Panc1 (cell line): ENCODE results near the gene APLNR. TPM values are rescaled to one million over a fixed set of nuclear protein-coding genes. Genes with fewer than 3 reads are reported as not detected.

ENCODE experiments used
- ATAC-seq: fragments of 200-7000 bp; cut with Tn5 transposase; 2 replicates; pipeline ENCODE4 v1.9.1; 2020; ENCODE audit warnings: mild to moderate bottlenecking, moderate library complexity
- BruUV-seq: library from RNA; stranded (reverse); fragments of 400-500 nt; replicated peaks from 2 replicates; lab custom pipeline; 2021; lab: Mats Ljungman, UMichigan
- CTCF ChIA-PET: fragments of 300-600 bp; sonication (Branson Sonifier 250); formaldehyde crosslinking; loops from one replicate; lab custom pipeline; 2022; ENCODE audit warnings: antibody characterized with exemption; lab: Charles Lee
- POLR2A ChIA-PET: fragments of 300-600 bp; sonication (Branson Sonifier 250); formaldehyde crosslinking; loops from one replicate; lab custom pipeline; 2022; ENCODE audit warnings: antibody characterized with exemption; lab: Charles Lee
- DNase-seq: peaks from one replicate; pipeline ENCODE4 v3.0.0-alpha.2; 2010; ENCODE audit warnings: low read depth, low spot score
- H3K27ac ChIP-seq: 2 replicates; pipeline ENCODE4 v1.5.1; 2011; ENCODE audit warnings: mild to moderate bottlenecking, low read length, inconsistent platforms
- H3K27me3 ChIP-seq: fragments of 200-500 bp; sonication (Bioruptor generic); 2 replicates; pipeline ENCODE4 v1.6.0; 2014; ENCODE audit warnings: low read length, inconsistent platforms; ENCODE audit not compliant: control insufficient read depth, insufficient read depth
- H3K36me3 ChIP-seq: fragments of 200-500 bp; sonication (Bioruptor generic); 2 replicates; pipeline ENCODE4 v1.5.1; 2014; ENCODE audit warnings: inconsistent platforms, mild to moderate bottlenecking, low read length, moderate library complexity; ENCODE audit not compliant: control insufficient read depth, insufficient read depth
- H3K4me1 ChIP-seq: 2 replicates; pipeline ENCODE4 v1.5.1; 2011; ENCODE audit warnings: inconsistent platforms, mild to moderate bottlenecking, low read length, moderate library complexity; ENCODE audit not compliant: control insufficient read depth, insufficient read depth
- H3K4me3 ChIP-seq, 2 experiments: 2 replicates each; pipeline ENCODE4 v1.5.1; 2011 to 2012; ENCODE audit warnings: low read depth in 2 of 2, low read length in 2 of 2, mild to moderate bottlenecking in 2 of 2, inconsistent platforms in 1 of 2, moderate library complexity in 1 of 2
- H3K9me3 ChIP-seq: fragments of 200-500 bp; sonication (Bioruptor generic); 2 replicates; pipeline ENCODE4 v1.5.1; 2014; ENCODE audit warnings: low read depth, mild to moderate bottlenecking, inconsistent platforms, low read length, moderate library complexity; ENCODE audit not compliant: control insufficient read depth, insufficient read depth
- POLR2AphosphoS5 ChIP-seq: IDR thresholded peaks from 2 replicates; pipeline ENCODE4 v1.6.1; 2012; ENCODE audit warnings: mild to moderate bottlenecking, low read depth, low read length, moderate library complexity
- SIN3A ChIP-seq: IDR thresholded peaks from 2 replicates; pipeline ENCODE4 v1.6.1; 2012; ENCODE audit warnings: low read depth, mild to moderate bottlenecking, low read length, moderate library complexity, borderline replicate concordance; ENCODE audit not compliant: insufficient read depth
- TCF7L2 ChIP-seq: IDR thresholded peaks from 2 replicates; pipeline ENCODE4 v1.6.1; 2011; ENCODE audit warnings: mild to moderate bottlenecking, low read depth, low read length, inconsistent platforms
- in situ Hi-C: cut with HindIII; loops from 2 replicates; pipeline ENCODE4 v1.10.0; 2016; ENCODE audit warnings: low sequenced_read_pairs, low pct_unique_long_range_greater_than_20kb
- intact Hi-C: fragments of 100-400 bp; cut with micrococcal nuclease; formaldehyde crosslinking; loops from one replicate; pipeline ENCODE4 v1.10.0; 2022; ENCODE audit not compliant: unreplicated experiment
- total RNA-seq: library from RNA; stranded (reverse); gene quantifications from one replicate; pipeline ENCODE4 v1.2.1, GENCODE V29; 2021; ENCODE audit not compliant: unreplicated experiment
- TF ChIP-seq, protein P1 (sequence below): fragments of 450-650 bp; IDR thresholded peaks from 2 replicates; pipeline ENCODE4 v1.5.1; 2017; ENCODE audit warnings: mild to moderate bottlenecking
- TF ChIP-seq, protein P2 (sequence below), 2 experiments: IDR thresholded peaks; 2 replicates each; pipeline ENCODE4 v1.6.1; 2011 to 2012; ENCODE audit warnings: low read depth in 2 of 2, control low read depth in 1 of 2, low read length in 1 of 2, mild to moderate bottlenecking in 1 of 2, moderate library complexity in 1 of 2; ENCODE audit not compliant: insufficient read depth in 1 of 2

The APLNR gene
- total RNA-seq, 1 experiment from 2014 or later: not detected

GRCh38 chr11:57240007-57240406, 3.0 kb upstream of the APLNR start:
- ATAC-seq (no peak), DNase-seq (no peak)
- TF ChIP-seq TCF7L2: no peak
- H3K36me3 ChIP-seq: no peaks in the 10 kb centered on the region
- BruUV-seq: no TSS peak
- intact Hi-C loops: no loop called here
- in situ Hi-C loops: no loop called here
- H3K4me3 ChIP-seq: no peak overlapping the region
- ChIA-PET POLR2A (no interaction called here), CTCF (no interaction called here)
- no peak overlapping the region for H3K27ac ChIP-seq
- H3K9me3 ChIP-seq: no peaks in the 10 kb centered on the region
- no peaks in the 10 kb centered on the region for H3K4me1 ChIP-seq
- no peaks in the 10 kb centered on the region for H3K27me3 ChIP-seq

- TF ChIP-seq, protein P1, sequence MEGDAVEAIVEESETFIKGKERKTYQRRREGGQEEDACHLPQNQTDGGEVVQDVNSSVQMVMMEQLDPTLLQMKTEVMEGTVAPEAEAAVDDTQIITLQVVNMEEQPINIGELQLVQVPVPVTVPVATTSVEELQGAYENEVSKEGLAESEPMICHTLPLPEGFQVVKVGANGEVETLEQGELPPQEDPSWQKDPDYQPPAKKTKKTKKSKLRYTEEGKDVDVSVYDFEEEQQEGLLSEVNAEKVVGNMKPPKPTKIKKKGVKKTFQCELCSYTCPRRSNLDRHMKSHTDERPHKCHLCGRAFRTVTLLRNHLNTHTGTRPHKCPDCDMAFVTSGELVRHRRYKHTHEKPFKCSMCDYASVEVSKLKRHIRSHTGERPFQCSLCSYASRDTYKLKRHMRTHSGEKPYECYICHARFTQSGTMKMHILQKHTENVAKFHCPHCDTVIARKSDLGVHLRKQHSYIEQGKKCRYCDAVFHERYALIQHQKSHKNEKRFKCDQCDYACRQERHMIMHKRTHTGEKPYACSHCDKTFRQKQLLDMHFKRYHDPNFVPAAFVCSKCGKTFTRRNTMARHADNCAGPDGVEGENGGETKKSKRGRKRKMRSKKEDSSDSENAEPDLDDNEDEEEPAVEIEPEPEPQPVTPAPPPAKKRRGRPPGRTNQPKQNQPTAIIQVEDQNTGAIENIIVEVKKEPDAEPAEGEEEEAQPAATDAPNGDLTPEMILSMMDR: no peak
- no peak for TF ChIP-seq POLR2AphosphoS5
- no peak for TF ChIP-seq TCF7L2
- no peak for TF ChIP-seq SIN3A
- TF ChIP-seq, protein P2, sequence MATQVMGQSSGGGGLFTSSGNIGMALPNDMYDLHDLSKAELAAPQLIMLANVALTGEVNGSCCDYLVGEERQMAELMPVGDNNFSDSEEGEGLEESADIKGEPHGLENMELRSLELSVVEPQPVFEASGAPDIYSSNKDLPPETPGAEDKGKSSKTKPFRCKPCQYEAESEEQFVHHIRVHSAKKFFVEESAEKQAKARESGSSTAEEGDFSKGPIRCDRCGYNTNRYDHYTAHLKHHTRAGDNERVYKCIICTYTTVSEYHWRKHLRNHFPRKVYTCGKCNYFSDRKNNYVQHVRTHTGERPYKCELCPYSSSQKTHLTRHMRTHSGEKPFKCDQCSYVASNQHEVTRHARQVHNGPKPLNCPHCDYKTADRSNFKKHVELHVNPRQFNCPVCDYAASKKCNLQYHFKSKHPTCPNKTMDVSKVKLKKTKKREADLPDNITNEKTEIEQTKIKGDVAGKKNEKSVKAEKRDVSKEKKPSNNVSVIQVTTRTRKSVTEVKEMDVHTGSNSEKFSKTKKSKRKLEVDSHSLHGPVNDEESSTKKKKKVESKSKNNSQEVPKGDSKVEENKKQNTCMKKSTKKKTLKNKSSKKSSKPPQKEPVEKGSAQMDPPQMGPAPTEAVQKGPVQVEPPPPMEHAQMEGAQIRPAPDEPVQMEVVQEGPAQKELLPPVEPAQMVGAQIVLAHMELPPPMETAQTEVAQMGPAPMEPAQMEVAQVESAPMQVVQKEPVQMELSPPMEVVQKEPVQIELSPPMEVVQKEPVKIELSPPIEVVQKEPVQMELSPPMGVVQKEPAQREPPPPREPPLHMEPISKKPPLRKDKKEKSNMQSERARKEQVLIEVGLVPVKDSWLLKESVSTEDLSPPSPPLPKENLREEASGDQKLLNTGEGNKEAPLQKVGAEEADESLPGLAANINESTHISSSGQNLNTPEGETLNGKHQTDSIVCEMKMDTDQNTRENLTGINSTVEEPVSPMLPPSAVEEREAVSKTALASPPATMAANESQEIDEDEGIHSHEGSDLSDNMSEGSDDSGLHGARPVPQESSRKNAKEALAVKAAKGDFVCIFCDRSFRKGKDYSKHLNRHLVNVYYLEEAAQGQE (IDR thresholded peaks at IDR 0.05; ENCODE audit: insufficient read depth in 1 of 2, low read depth in 2 of 2, low read length in 1 of 2): no peak
- no peaks in the 10 kb centered on the region for H3K4me1 ChIP-seq
- H3K4me3 ChIP-seq: no peak overlapping the region
- ChIA-PET POLR2A (no interaction called here), CTCF (no interaction called here)
- no peaks in the 10 kb centered on the region for H3K9me3 ChIP-seq
- ATAC-seq: no peak
- no peak for DNase-seq
- no peak overlapping the region for H3K27ac ChIP-seq
- in situ Hi-C loops: no loop called here
- intact Hi-C loops: no loop called here
- no peaks in the 10 kb centered on the region for H3K36me3 ChIP-seq
- no TSS peak for BruUV-seq
- no peaks in the 10 kb centered on the region; the same call in 1 of the 2 replicates for H3K27me3 ChIP-seq
These were observed 2.3 kb upstream of the APLNR start for GRCh38 chr11:57239348-57239747.

GRCh38 chr11:57235761-57236703, 1.0 kb downstream of the APLNR start:
- no peak for DNase-seq
- CTCF ChIA-PET: no interaction called here
- H3K9me3 ChIP-seq: no peaks in the 10 kb centered on the region
- intact Hi-C loops (no loop called here), in situ Hi-C loops (no loop called here)
- H3K27ac ChIP-seq: no peak overlapping the region
- BruUV-seq: no TSS peak
- POLR2A ChIA-PET: no interaction called here
- H3K4me3 ChIP-seq: no peak overlapping the region
- H3K4me1 ChIP-seq: no peaks in the 10 kb centered on the region
- TF ChIP-seq, protein P1: no peak
- no peak for TF ChIP-seq POLR2AphosphoS5
- no peak for TF ChIP-seq TCF7L2
- TF ChIP-seq SIN3A: no peak
- TF ChIP-seq, protein P2 (IDR thresholded peaks at IDR 0.05; ENCODE audit: insufficient read depth in 1 of 2, low read depth in 2 of 2, low read length in 1 of 2): no peak
- ATAC-seq: no peak
- peaks cover 7% of the 10 kb centered on the region for H3K27me3 ChIP-seq
- H3K36me3 ChIP-seq: no peaks in the 10 kb centered on the region
